Vagina (tissue), 2 donors: ENCODE measurements around the gene MOGAT3. TPM values are rescaled to one million over a fixed set of nuclear protein-coding genes. Genes with fewer than 3 reads are reported as not detected.

Experiments
- DNase-seq, 2 donors: peaks; one replicate each; pipeline ENCODE4 v3.0.0-alpha.2; 2017; ENCODE audit errors: extremely low spot score in 2 of 2
- H3K27ac ChIP-seq: fragments of 200-600 bp; sonication (generic); one replicate; pipeline ENCODE4 v1.5.1; 2019
- H3K27me3 ChIP-seq: fragments of 200-600 bp; sonication (generic); one replicate; pipeline ENCODE4 v1.5.1; 2019
- H3K36me3 ChIP-seq, 2 donors: fragments of 200-600 bp; sonication (generic); one replicate each; pipeline ENCODE4 v1.5.1; 2017 to 2019
- H3K4me1 ChIP-seq: fragments of 200-600 bp; sonication (generic); one replicate; pipeline ENCODE4 v1.5.1; 2019
- H3K4me3 ChIP-seq, 2 donors: fragments of 200-600 bp; sonication (generic); 1 replicate in 1 of 2; 2 replicates in 1 of 2; pipeline ENCODE4 v1.5.1; 2016 to 2019
- H3K9me3 ChIP-seq: fragments of 200-600 bp; sonication (generic); one replicate; pipeline ENCODE4 v1.5.1; 2019
- CTCF ChIP-seq, 3 experiments: fragments of 450-650 bp in 2 of 3; fragments of 200-600 bp in 1 of 3; sonication (generic) in 1 of 3; IDR thresholded peaks; one replicate each; pipeline ENCODE4 v1.5.1; 2017 to 2019; ENCODE audit warnings: antibody characterized with exemption in 3 of 3, mild to moderate bottlenecking in 2 of 3, moderate library complexity in 2 of 3
- POLR2A ChIP-seq, 2 donors: fragments of 450-650 bp; IDR thresholded peaks; one replicate each; pipeline ENCODE4 v1.6.1; 2017; ENCODE audit warnings: antibody characterized with exemption in 2 of 2, mild to moderate bottlenecking in 2 of 2, moderate library complexity in 2 of 2
- POLR2AphosphoS5 ChIP-seq, 2 donors: sonication (generic); formaldehyde crosslinking; IDR thresholded peaks; one replicate each; pipeline ENCODE4 v1.9.0; 2017; ENCODE audit warnings: antibody characterized with exemption in 2 of 2, mild to moderate bottlenecking in 2 of 2, low read depth in 1 of 2; ENCODE audit not compliant: insufficient read depth in 1 of 2
- intact Hi-C: fragments of 100-400 bp; cut with DNase I; formaldehyde crosslinking; loops from one replicate; pipeline ENCODE4 v1.15.1; 2023
- total RNA-seq: library from RNA; depleted of rRNA; stranded (reverse); fragments of >200 nt; gene quantifications from one replicate; pipeline ENCODE4 v1.2.3, GENCODE V29; 2016

The MOGAT3 gene
- total RNA-seq, 1 donor from 2014 or later, result not detected

GRCh38 chr7:101163279-101164070 lies 37.4 kb downstream of the MOGAT3 start:
- DNase-seq, result no peak
- Histone ChIP-seq H3K27ac (no peak overlapping the region), H3K27me3 (peaks cover 3% of the 10 kb centered on the region), H3K9me3 (no peaks in the 10 kb centered on the region), H3K4me3 (peak overlapping the region; percentile 25 to 47), H3K36me3 (peaks cover 0 to 22% of the 10 kb centered on the region in 2 donors), H3K4me1 (peaks cover 40% of the 10 kb centered on the region)
- TF ChIP-seq CTCF (IDR thresholded peaks at IDR 0.05) (no peak), POLR2A (IDR thresholded peaks at IDR 0.05) (no peak), POLR2AphosphoS5 (IDR thresholded peaks at IDR 0.05; ENCODE audit: insufficient read depth in 1 of 2, low read depth in 1 of 2) (no peak)
- intact Hi-C loops, result no loop called here

GRCh38 chr7:101162551-101163278 lies 38.1 kb downstream of the MOGAT3 start:
- Histone ChIP-seq H3K36me3 (peaks cover 0 to 29% of the 10 kb centered on the region in 2 donors), H3K4me3 (peak overlapping the region; percentile 25 to 47), H3K27ac (no peak overlapping the region), H3K4me1 (peaks cover 40% of the 10 kb centered on the region), H3K9me3 (no peaks in the 10 kb centered on the region), H3K27me3 (peaks cover 3% of the 10 kb centered on the region)
- TF ChIP-seq POLR2AphosphoS5 (IDR thresholded peaks at IDR 0.05; ENCODE audit: insufficient read depth in 1 of 2, low read depth in 1 of 2), result no peak
- intact Hi-C loops, result no loop called here
- DNase-seq, result no peak

GRCh38 chr7:101161692-101162471 lies 39.0 kb downstream of the MOGAT3 start:
- Histone ChIP-seq H3K9me3 (no peaks in the 10 kb centered on the region), H3K27me3 (peaks cover 3% of the 10 kb centered on the region), H3K4me1 (peaks cover 40% of the 10 kb centered on the region), H3K27ac (no peak overlapping the region), H3K4me3 (no peak overlapping the region), H3K36me3 (peaks cover 0 to 29% of the 10 kb centered on the region in 2 donors)
- intact Hi-C loops, result no loop called here
- TF ChIP-seq POLR2AphosphoS5 (IDR thresholded peaks at IDR 0.05; ENCODE audit: insufficient read depth in 1 of 2, low read depth in 1 of 2), result no peak
- no peak for TF ChIP-seq CTCF (IDR thresholded peaks at IDR 0.05)
- no peak for TF ChIP-seq POLR2A (IDR thresholded peaks at IDR 0.05)
- no peak for DNase-seq

GRCh38 chr7:101160910-101161309 lies 39.9 kb downstream of the MOGAT3 start:
- Histone ChIP-seq H3K27me3 (peaks cover 3% of the 10 kb centered on the region), H3K36me3 (peaks cover 0 to 29% of the 10 kb centered on the region in 2 donors), H3K9me3 (no peaks in the 10 kb centered on the region), H3K4me3 (no peak overlapping the region), H3K27ac (no peak overlapping the region), H3K4me1 (peaks cover 39% of the 10 kb centered on the region)
- intact Hi-C loops, result no loop called here
- TF ChIP-seq POLR2A (IDR thresholded peaks at IDR 0.05) (no peak), POLR2AphosphoS5 (IDR thresholded peaks at IDR 0.05; ENCODE audit: insufficient read depth in 1 of 2, low read depth in 1 of 2) (no peak), CTCF (IDR thresholded peaks at IDR 0.05) (no peak)
- no peak for DNase-seq
